Neural progenitor cell (in vitro differentiated cells): ENCODE measurements around the gene MYO6. TPM values are rescaled to one million over a fixed set of nuclear protein-coding genes. Genes with fewer than 3 reads are reported as not detected.

Source experiments
- DNase-seq: peaks from one replicate; pipeline ENCODE4 v3.0.0-alpha.2; 2016; ENCODE audit warnings: low spot score
- H2AFZ ChIP-seq: fragments of 200-600 bp; sonication (generic); replicated peaks from 2 replicates; pipeline ENCODE4 v1.6.1; 2016; ENCODE audit warnings: antibody characterized with exemption
- H3F3A ChIP-seq: fragments of 200-600 bp; sonication (generic); 2 replicates; pipeline ENCODE4 v1.6.1; 2016; ENCODE audit warnings: antibody characterized with exemption, low read depth
- H3K27ac ChIP-seq: fragments of 200-600 bp; sonication (generic); 2 replicates; pipeline ENCODE4 v1.5.1; 2016; ENCODE audit warnings: mild to moderate bottlenecking
- H3K27me3 ChIP-seq: fragments of 200-600 bp; sonication (generic); 2 replicates; pipeline ENCODE4 v1.6.1; 2016; ENCODE audit warnings: mild to moderate bottlenecking, moderate library complexity
- H3K36me3 ChIP-seq: fragments of 200-600 bp; sonication (generic); 2 replicates; pipeline ENCODE4 v1.5.1; 2016
- H3K4me1 ChIP-seq: fragments of 200-600 bp; sonication (generic); 2 replicates; pipeline ENCODE4 v1.6.1; 2016; ENCODE audit warnings: mixed run types
- H3K4me2 ChIP-seq: fragments of 200-600 bp; sonication (generic); 2 replicates; pipeline ENCODE4 v1.6.1; 2016
- H3K4me3 ChIP-seq: fragments of 200-600 bp; sonication (generic); 2 replicates; pipeline ENCODE4 v1.5.1; 2016
- H3K79me2 ChIP-seq: fragments of 200-600 bp; sonication (generic); 2 replicates; pipeline ENCODE4 v1.6.1; 2016; ENCODE audit warnings: low read depth
- H3K9ac ChIP-seq: fragments of 200-600 bp; sonication (generic); 2 replicates; pipeline ENCODE4 v1.6.1; 2016
- H3K9me3 ChIP-seq: fragments of 200-600 bp; sonication (generic); 2 replicates; pipeline ENCODE4 v1.5.1; 2016; ENCODE audit warnings: low read depth
- H4K20me1 ChIP-seq: fragments of 200-600 bp; sonication (generic); 2 replicates; pipeline ENCODE4 v1.6.1; 2016; ENCODE audit warnings: low read depth
- H3K27ac Mint-ChIP-seq: 3 replicates; pipeline ENCODE4 v1.8.0; 2021; ENCODE audit warnings: mixed read lengths
- H3K27me3 Mint-ChIP-seq: 2 replicates; pipeline ENCODE4 v1.8.0; 2022; ENCODE audit warnings: low read depth, mild to moderate bottlenecking, inconsistent platforms, moderate library complexity, mixed read lengths; ENCODE audit not compliant: insufficient read depth
- H3K36me3 Mint-ChIP-seq: 3 replicates; pipeline ENCODE4 v1.8.0; 2021; ENCODE audit warnings: mixed read lengths
- H3K4me1 Mint-ChIP-seq: 3 replicates; pipeline ENCODE4 v1.8.0; 2021; ENCODE audit warnings: mixed read lengths
- H3K4me3 Mint-ChIP-seq: 3 replicates; pipeline ENCODE4 v1.8.0; 2021; ENCODE audit warnings: mild to moderate bottlenecking, moderate library complexity, mixed read lengths
- H3K9me3 Mint-ChIP-seq: 3 replicates; pipeline ENCODE4 v1.8.0; 2020; ENCODE audit warnings: mixed read lengths
- CTCF ChIP-seq: fragments of 200-600 bp; sonication (generic); IDR thresholded peaks from 2 replicates; pipeline ENCODE4 v1.5.1; 2017; ENCODE audit warnings: antibody characterized with exemption, mild to moderate bottlenecking
- EZH2 ChIP-seq: fragments of 200-600 bp; sonication (generic); IDR thresholded peaks from 2 replicates; pipeline ENCODE4 v1.6.1; 2017; ENCODE audit warnings: antibody characterized with exemption, mild to moderate bottlenecking, moderate library complexity
- EZH2phosphoT487 ChIP-seq: fragments of 200-600 bp; sonication (generic); IDR thresholded peaks from 2 replicates; pipeline ENCODE4 v1.6.1; 2017; ENCODE audit warnings: antibody characterized with exemption
- total RNA-seq: library from RNA; depleted of rRNA; stranded (reverse); fragments of >200 nt; gene quantifications from 2 replicates; pipeline ENCODE4 v1.2.3, GENCODE V29; 2015; ENCODE audit warnings: low replicate concordance

Gene MYO6
- total RNA-seq, 1 donor from 2014 or later: 23.0 TPM

- no peaks in the 10 kb centered on the region for H3K79me2 ChIP-seq
- TF ChIP-seq CTCF (no peak), EZH2phosphoT487 (no peak), EZH2 (no peak)
- H3K4me3 ChIP-seq: no peak overlapping the region
- no peak overlapping the region for H2AFZ ChIP-seq
- Mint-ChIP-seq H3K4me3 (no peak overlapping the region), H3K4me1 (no peaks in the 10 kb centered on the region), H3K36me3 (no peaks in the 10 kb centered on the region), H3K27ac (no peak overlapping the region), H3K27me3 (no peaks in the 10 kb centered on the region), H3K9me3 (no peaks in the 10 kb centered on the region)
- peaks cover under 1% of the 10 kb centered on the region for H3K4me1 ChIP-seq
- H3K27ac ChIP-seq: no peak overlapping the region
- H3K36me3 ChIP-seq: peaks cover 3% of the 10 kb centered on the region
- DNase-seq: no peak
- H3K9me3 ChIP-seq: no peaks in the 10 kb centered on the region
- no peak overlapping the region for H3K4me2 ChIP-seq
- no peak overlapping the region for H3K9ac ChIP-seq
- no peaks in the 10 kb centered on the region for H4K20me1 ChIP-seq
- H3K27me3 ChIP-seq: no peaks in the 10 kb centered on the region
- no peaks in the 10 kb centered on the region for H3F3A ChIP-seq
Observed at GRCh38 chr6:75827163-75827562, 78.1 kb downstream of the MYO6 start.

GRCh38 chr6:75830959-75831885 is 82.2 kb downstream of the MYO6 start:
- Mint-ChIP-seq H3K36me3 (peaks cover 3% of the 10 kb centered on the region), H3K27me3 (no peaks in the 10 kb centered on the region), H3K27ac (no peak overlapping the region), H3K4me3 (no peak overlapping the region), H3K4me1 (no peaks in the 10 kb centered on the region), H3K9me3 (no peaks in the 10 kb centered on the region)
- Histone ChIP-seq H3K4me2 (no peak overlapping the region), H3K27ac (no peak overlapping the region), H4K20me1 (no peaks in the 10 kb centered on the region), H3K9me3 (no peaks in the 10 kb centered on the region), H3F3A (no peaks in the 10 kb centered on the region), H3K9ac (no peak overlapping the region), H3K4me1 (peaks cover 9% of the 10 kb centered on the region), H3K27me3 (no peaks in the 10 kb centered on the region), H3K79me2 (no peaks in the 10 kb centered on the region), H3K4me3 (no peak overlapping the region), H3K36me3 (no peaks in the 10 kb centered on the region), H2AFZ (no peak overlapping the region)
- TF ChIP-seq EZH2phosphoT487 (no peak), EZH2 (no peak), CTCF (no peak)
- DNase-seq: no peak

GRCh38 chr6:75834447-75834846 is 85.4 kb downstream of the MYO6 start:
- no peak overlapping the region for H2AFZ ChIP-seq
- no peak overlapping the region for H3K9ac ChIP-seq
- no peaks in the 10 kb centered on the region for H3K27me3 Mint-ChIP-seq
- no peak overlapping the region for H3K4me3 Mint-ChIP-seq
- no peak for DNase-seq
- no peak overlapping the region for H3K27ac Mint-ChIP-seq
- H3K4me2 ChIP-seq: no peak overlapping the region
- no peaks in the 10 kb centered on the region for H3K9me3 Mint-ChIP-seq
- no peaks in the 10 kb centered on the region for H3F3A ChIP-seq
- H3K4me1 Mint-ChIP-seq: no peaks in the 10 kb centered on the region
- H3K36me3 ChIP-seq: no peaks in the 10 kb centered on the region
- H3K79me2 ChIP-seq: no peaks in the 10 kb centered on the region
- TF ChIP-seq EZH2 (no peak), CTCF (no peak), EZH2phosphoT487 (no peak)
- H3K27ac ChIP-seq: no peak overlapping the region
- no peak overlapping the region for H3K4me3 ChIP-seq
- H3K9me3 ChIP-seq: no peaks in the 10 kb centered on the region
- H3K36me3 Mint-ChIP-seq: peaks cover 5% of the 10 kb centered on the region
- H3K27me3 ChIP-seq: no peaks in the 10 kb centered on the region
- peaks cover 9% of the 10 kb centered on the region for H3K4me1 ChIP-seq
- no peaks in the 10 kb centered on the region for H4K20me1 ChIP-seq
